Measurements from ENCODE around the gene NOL12.
"Not testable (repeated sequence)": the region's sequence is repeated elsewhere in the genome, so short reads cannot be mapped to it uniquely, and the experiment has no call there.

NOL12 gene

GRCh38 chr22:37711490-37711889, 25.3 kb downstream of the NOL12 start:
- DNase-seq: no peak

GRCh38 chr22:37713761-37714160, 27.6 kb downstream of the NOL12 start:
- DNase-seq: no peak

GRCh38 chr22:37714634-37715033, 28.5 kb downstream of the NOL12 start:
- DNase-seq: no peak

DNA sequence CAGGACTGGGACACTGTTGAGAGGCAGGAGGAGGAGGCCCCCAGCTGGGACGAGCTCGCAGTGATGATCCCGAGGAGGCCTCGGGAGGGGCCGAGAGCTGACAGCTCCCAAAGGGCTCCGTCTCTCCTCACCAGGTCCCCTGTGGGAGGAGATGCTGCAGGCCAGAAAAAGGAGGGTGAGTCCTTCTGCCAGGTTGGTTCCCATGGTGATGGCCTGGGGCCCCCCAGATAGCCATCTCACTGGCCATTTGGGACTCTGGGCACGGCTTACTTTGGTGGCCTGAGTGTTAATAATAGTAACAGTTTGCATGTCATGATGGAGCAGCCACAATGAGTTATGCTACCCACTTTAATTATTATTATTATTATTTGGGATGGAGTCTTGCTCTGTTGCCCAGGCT, 29.6 kb downstream of the NOL12 start:
- no peak for DNase-seq

- no peak for DNase-seq
These were observed 30.6 kb downstream of the NOL12 start for GRCh38 chr22:37716708-37717107.

GRCh38 chr22:37717235-37717634, 31.1 kb downstream of the NOL12 start:
- not testable (repeated sequence) for DNase-seq

DNA sequence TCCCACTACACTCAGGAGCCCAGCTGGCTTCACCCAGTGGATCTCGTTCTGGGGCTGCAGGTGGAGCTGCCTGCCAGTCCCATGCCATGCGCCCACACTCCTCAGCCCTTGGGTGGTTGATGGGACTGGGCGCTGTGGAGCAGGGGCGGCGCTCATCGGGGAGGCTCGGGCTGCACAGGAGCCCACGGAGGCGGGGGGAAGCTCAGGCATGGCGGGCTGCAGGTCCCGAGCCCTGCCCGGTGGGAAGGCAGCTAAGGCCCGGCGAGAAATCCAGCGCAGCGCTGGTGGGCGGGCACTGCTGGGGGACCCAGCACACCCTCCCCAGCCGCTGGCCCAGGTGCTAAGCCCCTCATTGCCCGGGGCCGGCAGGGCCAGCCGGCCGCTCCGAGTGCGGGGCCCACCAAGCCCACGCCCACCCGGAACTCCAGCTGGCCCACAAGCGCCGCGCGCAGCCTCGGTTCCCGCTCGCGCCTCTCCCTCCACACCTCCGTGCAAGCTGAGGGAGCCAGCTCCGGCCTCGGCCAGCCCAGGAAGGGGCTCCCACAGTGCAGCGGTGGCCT, 31.7 kb downstream of the NOL12 start:
- not testable (repeated sequence) for DNase-seq

- no peak for DNase-seq
These were observed 39.6 kb downstream of the NOL12 start for GRCh38 chr22:37725551-37726240.

DNA sequence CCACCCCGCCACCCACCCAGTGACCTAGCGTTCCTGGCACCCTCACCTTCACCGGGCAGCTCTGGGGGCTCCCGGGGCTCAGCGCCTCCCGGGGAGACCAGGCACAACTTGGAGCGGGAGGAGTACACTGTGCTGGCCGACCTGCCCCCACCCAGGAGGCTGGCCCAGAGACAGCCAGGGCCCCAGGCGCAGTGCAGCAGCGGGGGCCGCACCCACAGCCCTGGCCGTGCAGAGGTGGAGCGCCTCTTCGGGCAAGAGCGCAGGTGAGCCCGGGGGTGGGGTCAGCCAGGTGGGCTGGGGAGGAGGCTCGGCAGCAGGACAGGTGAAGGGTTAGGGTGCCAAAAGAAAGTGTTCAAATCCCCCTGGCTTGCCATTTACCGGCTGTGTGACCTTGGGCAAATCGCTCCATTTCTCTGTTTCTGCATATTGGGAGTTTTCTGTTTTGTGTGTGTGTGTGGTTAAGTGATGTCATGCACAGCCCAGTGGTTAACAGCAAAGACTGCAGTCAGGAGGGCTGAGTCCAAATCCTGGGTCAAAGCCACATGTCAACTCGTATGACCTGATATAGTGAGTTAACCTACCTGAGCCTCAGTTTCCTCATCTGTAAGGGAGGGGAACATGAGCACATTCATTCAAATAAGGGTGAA, 40.2 kb downstream of the NOL12 start:
- no peak for DNase-seq

- no peak for DNase-seq
These were observed 42.5 kb downstream of the NOL12 start for GRCh38 chr22:37728620-37729019.

DNA sequence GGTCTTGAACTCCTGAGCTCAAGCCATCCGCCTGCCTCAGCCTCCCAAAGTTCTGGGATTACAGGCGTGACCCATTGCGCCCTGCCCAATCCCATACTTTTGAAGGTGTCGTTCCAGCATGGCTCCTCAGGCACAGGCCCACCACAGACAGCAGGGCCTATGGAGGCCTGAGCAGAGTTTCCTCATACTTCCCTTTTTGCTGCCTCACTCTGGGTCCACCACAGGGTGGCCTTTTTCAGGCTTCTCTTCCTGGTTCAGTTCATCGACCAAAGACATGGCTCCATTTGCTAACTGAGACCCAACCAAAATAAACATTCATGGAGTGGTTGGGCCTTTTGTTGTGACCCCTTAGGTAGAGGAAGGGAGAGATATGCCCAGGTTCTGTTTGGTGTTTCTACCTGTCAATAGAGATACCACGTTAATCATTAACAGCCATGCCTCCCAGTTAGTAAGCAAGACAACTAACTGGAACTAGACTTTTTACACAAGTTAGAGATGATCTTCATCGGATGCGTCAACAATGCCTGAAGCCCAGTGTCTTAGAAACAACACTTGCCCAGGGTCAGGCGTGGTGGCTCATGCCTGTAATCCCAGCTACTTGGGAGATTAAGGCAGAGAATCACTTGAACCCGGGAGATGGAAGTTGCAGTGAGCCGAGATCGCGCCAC, 45.8 kb downstream of the NOL12 start:
- DNase-seq: no peak

GRCh38 chr22:37732699-37733607, 46.8 kb downstream of the NOL12 start:
- no peak for DNase-seq

GRCh38 chr22:37733625-37734401, 47.7 kb downstream of the NOL12 start:
- DNase-seq: no peak

- no peak for DNase-seq
These were observed 48.2 kb downstream of the NOL12 start for GRCh38 chr22:37734402-37734700.

DNA sequence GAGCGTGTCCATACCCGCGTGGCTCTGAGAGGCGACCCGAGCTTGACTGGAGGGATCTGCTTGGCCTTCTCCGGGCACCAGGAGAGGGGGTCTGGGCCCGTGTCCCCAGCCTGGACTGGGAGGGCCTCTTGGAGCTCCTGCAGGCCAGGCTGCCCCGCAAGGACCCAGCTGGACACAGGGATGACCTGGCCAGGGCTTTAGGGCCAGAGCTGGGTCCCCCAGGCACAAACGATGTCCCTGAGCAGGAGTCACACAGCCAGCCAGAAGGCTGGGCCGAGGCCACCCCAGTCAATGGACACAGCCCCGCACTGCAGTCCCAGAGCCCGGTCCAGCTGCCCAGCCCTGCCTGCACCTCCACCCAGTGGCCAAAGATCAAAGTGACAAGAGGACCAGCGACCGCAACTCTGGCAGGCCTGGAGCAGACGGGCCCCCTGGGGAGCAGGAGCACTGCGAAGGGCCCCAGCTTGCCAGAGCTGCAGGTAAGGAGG, 48.9 kb downstream of the NOL12 start:
- DNase-seq: no peak

GRCh38 chr22:37739035-37739434, 52.9 kb downstream of the NOL12 start:
- DNase-seq: no peak

DNA sequence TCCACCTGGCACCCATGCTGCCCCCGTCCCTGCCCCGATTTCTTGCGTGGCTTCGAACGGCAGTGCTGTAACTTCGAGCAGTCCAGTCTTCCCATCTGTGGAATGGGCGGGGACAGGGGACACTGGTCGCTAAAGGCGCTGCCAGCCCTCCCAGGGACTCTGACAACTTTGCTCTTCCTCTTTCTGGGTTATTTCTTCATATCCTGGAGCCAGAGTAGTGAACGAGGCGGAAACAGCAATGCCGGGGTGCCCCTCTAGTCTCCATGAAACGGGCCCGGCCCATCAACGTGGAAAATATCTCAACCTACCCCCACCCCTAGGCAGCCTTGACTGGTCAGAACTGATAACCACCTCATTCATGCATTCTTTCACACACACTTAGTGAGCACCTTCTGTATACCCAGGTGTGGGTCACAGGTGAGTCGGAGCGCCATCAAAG, 53.5 kb downstream of the NOL12 start:
- DNase-seq: no peak

- DNase-seq: no peak
These were observed 54.5 kb downstream of the NOL12 start for GRCh38 chr22:37740455-37741311.

DNA sequence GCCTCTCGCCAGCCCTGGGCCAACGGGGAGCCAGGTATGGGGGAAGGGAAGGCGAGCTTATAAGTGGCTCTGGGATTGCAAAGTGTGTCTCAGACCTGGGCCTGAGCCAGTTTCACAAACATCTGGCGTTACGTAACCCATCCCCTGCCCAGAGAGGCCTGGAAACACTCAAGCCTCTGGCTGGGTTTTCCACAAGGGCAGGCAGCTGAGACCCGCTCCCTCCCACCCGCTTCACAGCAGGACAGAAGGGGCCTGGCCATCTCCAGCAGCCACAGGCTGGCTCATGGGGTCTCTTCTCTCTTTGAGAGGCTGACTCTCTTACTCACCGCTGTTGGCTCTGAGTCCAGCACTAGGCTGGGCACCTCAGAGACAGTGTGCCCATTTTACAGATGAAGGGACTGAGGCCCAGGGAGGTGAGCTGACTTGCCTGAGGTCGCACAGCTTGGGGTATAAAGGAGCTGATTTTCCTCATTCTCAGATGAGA, 55.2 kb downstream of the NOL12 start:
- DNase-seq: no peak

All from right kidney (tissue), 1 donor.